HCT116 (cell line): ENCODE measurements around the gene GALP. TPM values are rescaled to one million over a fixed set of nuclear protein-coding genes. Genes with fewer than 3 reads are reported as not detected.

Experiments used
- ATAC-seq: fragments of 200-7000 bp; cut with Tn5 transposase; 2 replicates; pipeline ENCODE4 v1.9.1; 2020; ENCODE audit warnings: mild to moderate bottlenecking, moderate library complexity
- BruUV-seq: library from RNA; stranded (reverse); fragments of 400-500 nt; replicated peaks from 2 replicates; lab custom pipeline; 2021; lab: Mats Ljungman, UMichigan
- CTCF ChIA-PET: fragments of 300-600 bp; sonication (Branson Sonifier 250); formaldehyde crosslinking; loops from one replicate; lab custom pipeline; 2021; ENCODE audit warnings: antibody characterized with exemption; lab: Charles Lee
- POLR2A ChIA-PET: fragments of 300-600, 350-600 bp; sonication (Branson Sonifier 250); formaldehyde crosslinking; loops from one replicate; lab custom pipeline; 2021; ENCODE audit warnings: antibody characterized with exemption; lab: Charles Lee
- RAD21 ChIA-PET, 2 experiments: fragments of 300-600 bp; sonication (Branson Sonifier 250); formaldehyde crosslinking; loops; one replicate each; lab custom pipeline; 2023; ENCODE audit warnings: low total read pairs in 2 of 2; ENCODE audit not compliant: uncharacterized antibody in 2 of 2, unreplicated experiment in 2 of 2, low non-redundant PET in 1 of 2; lab: Charles Lee
- DNase-seq: peaks from one replicate; pipeline ENCODE4 v3.0.0-alpha.2; 2010; ENCODE audit warnings: low read depth, low spot score
- H2AFZ ChIP-seq: fragments of 200-600 bp; shearing (Covaris generic), sonication (generic); 2 replicates; pipeline ENCODE4 v1.6.1; 2017; ENCODE audit warnings: low read depth, mixed run types, mixed read lengths, antibody characterized with exemption, low read length; ENCODE audit not compliant: poor library complexity, severe bottlenecking
- H3K27ac ChIP-seq: 2 replicates; pipeline ENCODE4 v1.5.1; 2012; ENCODE audit warnings: low read depth, low read length
- H3K27me3 ChIP-seq: fragments of 200-600 bp; sonication (generic); 2 replicates; pipeline ENCODE4 v1.6.1; 2016; ENCODE audit warnings: mixed run types, low read length, mixed read lengths; ENCODE audit not compliant: insufficient read depth
- H3K36me3 ChIP-seq, 2 experiments: fragments of 200-500 bp in 1 of 2; fragments of 200-600 bp in 1 of 2; sonication (Bioruptor generic) in 1 of 2; sonication (generic) in 1 of 2; 2 replicates each; pipeline versions ENCODE4 v1.5.1 to v1.6.1; 2014 to 2016; ENCODE audit warnings: low read length in 2 of 2, inconsistent platforms in 1 of 2, mixed read lengths in 1 of 2, mixed run types in 1 of 2; ENCODE audit not compliant: insufficient read depth in 2 of 2, control insufficient read depth in 1 of 2
- H3K4me1 ChIP-seq, 2 experiments: fragments of 200-600 bp in 1 of 2; sonication (generic) in 1 of 2; 2 replicates each; pipeline versions ENCODE4 v1.5.1 to v1.6.1; 2012 to 2017; ENCODE audit warnings: low read length in 2 of 2, inconsistent platforms in 1 of 2, mild to moderate bottlenecking in 1 of 2, mixed read lengths in 1 of 2, mixed run types in 1 of 2, moderate library complexity in 1 of 2; ENCODE audit not compliant: insufficient read depth in 2 of 2, control insufficient read depth in 1 of 2
- H3K4me2 ChIP-seq: fragments of 200-600 bp; sonication (generic); 2 replicates; pipeline ENCODE4 v1.6.1; 2017; ENCODE audit warnings: mixed run types, low read length, mixed read lengths
- H3K4me3 ChIP-seq, 2 experiments: fragments of 200-600 bp in 1 of 2; sonication (generic) in 1 of 2; replicated peaks in 1 of 2; 2 replicates each; pipeline ENCODE4 v1.5.1; 2011 to 2016; ENCODE audit warnings: low read length in 2 of 2, control low read depth in 1 of 2, low read depth in 1 of 2, mild to moderate bottlenecking in 1 of 2, mixed read lengths in 1 of 2, mixed run types in 1 of 2
- H3K79me2 ChIP-seq: fragments of 200-600 bp; sonication (generic); 2 replicates; pipeline ENCODE4 v1.6.1; 2017; ENCODE audit warnings: mild to moderate bottlenecking, mixed run types, low read length, moderate library complexity, mixed read lengths; ENCODE audit not compliant: insufficient read depth
- H3K9ac ChIP-seq: fragments of 200-600 bp; sonication (generic); 2 replicates; pipeline ENCODE4 v1.6.1; 2016; ENCODE audit warnings: low read length, mixed read lengths
- H3K9me2 ChIP-seq: fragments of 200-600 bp; sonication (generic), shearing (Covaris generic); 2 replicates; pipeline ENCODE4 v1.6.1; 2017; ENCODE audit warnings: mixed run types, mild to moderate bottlenecking, moderate library complexity; ENCODE audit not compliant: insufficient read depth
- H3K9me3 ChIP-seq, 2 experiments: fragments of 200-500 bp in 1 of 2; fragments of 200-600 bp in 1 of 2; sonication (Bioruptor generic) in 1 of 2; sonication (generic) in 1 of 2; 2 replicates each; pipeline ENCODE4 v1.6.1; 2014 to 2017; ENCODE audit warnings: low read length in 2 of 2, mixed read lengths in 2 of 2, inconsistent platforms in 1 of 2, low read depth in 1 of 2, mild to moderate bottlenecking in 1 of 2, mixed run types in 1 of 2, moderate library complexity in 1 of 2; ENCODE audit not compliant: control insufficient read depth in 1 of 2, insufficient read depth in 1 of 2
- H4K20me1 ChIP-seq: fragments of 200-600 bp; sonication (generic), shearing (Covaris generic); 2 replicates; pipeline ENCODE4 v1.6.1; 2017; ENCODE audit warnings: mixed run types, mild to moderate bottlenecking, moderate library complexity; ENCODE audit not compliant: insufficient read depth
- ATF3 ChIP-seq: IDR thresholded peaks from 2 replicates; pipeline ENCODE4 v1.6.1; 2012
- POLR2A ChIP-seq: IDR thresholded peaks from 2 replicates; pipeline ENCODE4 v1.7.0; 2011; ENCODE audit warnings: borderline replicate concordance; ENCODE audit not compliant: insufficient read depth, insufficient read length; ENCODE audit errors: extremely low read depth
- RAD21 ChIP-seq: IDR thresholded peaks from 2 replicates; pipeline ENCODE4 v1.6.1; 2012; ENCODE audit warnings: low read depth, mild to moderate bottlenecking
- SP1 ChIP-seq: IDR thresholded peaks from 2 replicates; pipeline ENCODE4 v1.6.1; 2012; ENCODE audit warnings: low read depth
- ZBTB33 ChIP-seq: IDR thresholded peaks from 2 replicates; pipeline ENCODE4 v1.6.1; 2011; ENCODE audit warnings: mild to moderate bottlenecking, low read length, moderate library complexity; ENCODE audit not compliant: insufficient replicate concordance; ENCODE audit errors: extremely low read depth
- ZFX ChIP-seq: fragments of 450-650 bp; IDR thresholded peaks from 2 replicates; pipeline ENCODE4 v1.6.1; 2017
- ZNF274 ChIP-seq: fragments of 200-500 bp; sonication (Bioruptor generic); IDR thresholded peaks from 2 replicates; pipeline ENCODE4 v1.6.1; 2014; ENCODE audit warnings: mild to moderate bottlenecking, low read depth, low read length, inconsistent platforms
- intact Hi-C: fragments of 100-400 bp; cut with micrococcal nuclease; formaldehyde crosslinking; loops from 2 replicates; pipeline ENCODE4 v1.10.0; 2022
- total RNA-seq: library from RNA; stranded (reverse); gene quantifications from one replicate; pipeline ENCODE4 v1.2.1, GENCODE V29; 2021; ENCODE audit not compliant: unreplicated experiment

GALP gene
- total RNA-seq, 1 experiment from 2014 or later, result not detected

- RAD21 ChIA-PET, result no interaction called here
- no peak for DNase-seq
- H2AFZ ChIP-seq, result no peak overlapping the region
Observed at GRCh38 chr19:56132316-56132822, 43.4 kb upstream of the GALP start.

More at GRCh38 chr19:56132316-56132822, 43.4 kb upstream of the GALP start:
- POLR2A ChIA-PET, result no interaction called here
- Histone ChIP-seq H3K79me2 (no peaks in the 10 kb centered on the region), H3K9me3 (no peaks in the 10 kb centered on the region), H3K9me2 (no peaks in the 10 kb centered on the region), H3K36me3 (no peaks in the 10 kb centered on the region), H3K9ac (no peak overlapping the region), H4K20me1 (no peaks in the 10 kb centered on the region), H3K4me1 (peaks cover 3 to 9% of the 10 kb centered on the region in 2 experiments; a peak in 3 of 4 replicates), H3K4me3 (no peak overlapping the region), H3K4me2 (no peak overlapping the region), H3K27me3 (no peaks in the 10 kb centered on the region), H3K27ac (no peak overlapping the region)
- TF ChIP-seq SP1, result no peak
- no peak for TF ChIP-seq ATF3
- no peak for TF ChIP-seq ZFX
- TF ChIP-seq POLR2A, result no peak
- TF ChIP-seq ZBTB33, result no peak
- TF ChIP-seq RAD21, result no peak
- no peak for TF ChIP-seq ZNF274
- CTCF ChIA-PET, result no interaction called here
- BruUV-seq, result no TSS peak
- no peak for ATAC-seq
- intact Hi-C loops, result no loop called here
